ENCODE results near the gene RFTN1.

GRCh38 chr3:16326724-16327349, 186.7 kb downstream of the RFTN1 start:
- no peak for TF ChIP-seq EP300 (IDR thresholded peaks at IDR 0.05)
- TF ChIP-seq CTCF (IDR thresholded peaks at IDR 0.05): no peak
- no peak for TF ChIP-seq POLR2A (IDR thresholded peaks at IDR 0.05)

Data from tibial nerve (tissue), 4 donors.